Limb (tissue), 2 donors: ENCODE data around the gene TAF11L2.
"Not testable (repeated sequence)": the region's sequence is repeated elsewhere in the genome, so short reads cannot be mapped to it uniquely, and the experiment has no call there.

Experiments
- DNase-seq, 2 donors: peaks; one replicate each; pipeline ENCODE4 v3.0.0-alpha.2; 2016; ENCODE audit errors: extremely low spot score in 2 of 2

Gene TAF11L2

GRCh38 chr5:17526504-17526903 is 28.5 kb downstream of the TAF11L2 start:
- not testable (repeated sequence) for DNase-seq

GRCh38 chr5:17528369-17528768 is 30.3 kb downstream of the TAF11L2 start, which contains the start of gene TAF11L6:
Gene TAF11L6, plus strand, starts transcription at chr5:17528669.
- DNase-seq, result not testable (repeated sequence)
